HepG2 (cell line): ENCODE measurements around the gene ACTN1. TPM values are rescaled to one million over a fixed set of nuclear protein-coding genes. Genes with fewer than 3 reads are reported as not detected.

Source experiments
- ARNT2 ChIP-seq: sonication (generic); formaldehyde crosslinking; IDR thresholded peaks from 2 replicates; pipeline ENCODE4 v1.8.0; 2022; ENCODE audit warnings: mild to moderate bottlenecking, low read depth, missing genetic modification reagents, moderate library complexity
- ASH2L ChIP-seq: fragments of 300-600, 200-600 bp; sonication (generic); IDR thresholded peaks from 2 replicates; pipeline ENCODE4 v1.7.0; 2017; ENCODE audit warnings: low read depth, mild to moderate bottlenecking, moderate library complexity, mixed read lengths, low read length; ENCODE audit not compliant: insufficient read length
- FOXP1 ChIP-seq, 2 experiments: fragments of 450-650 bp in 1 of 2; IDR thresholded peaks; 2 replicates each; pipeline ENCODE4 v1.6.1; 2017 to 2018; ENCODE audit warnings: antibody characterized with exemption in 1 of 2
- HNF1A ChIP-seq, 2 experiments: sonication (generic) in 1 of 2; formaldehyde crosslinking in 1 of 2; IDR thresholded peaks; 2 replicates each; pipeline versions ENCODE4 v1.4.0 to v1.6.1; 2016 to 2020; ENCODE audit warnings: borderline replicate concordance in 1 of 2, low read depth in 1 of 2, mild to moderate bottlenecking in 1 of 2, missing genetic modification reagents in 1 of 2
- KAT7 ChIP-seq: IDR thresholded peaks from 2 replicates; pipeline ENCODE4 v1.6.1; 2018; ENCODE audit warnings: borderline replicate concordance, missing compliant biosample characterization
- KDM2A ChIP-seq: sonication (generic); formaldehyde crosslinking; IDR thresholded peaks from 2 replicates; pipeline ENCODE4 v1.4.0; 2020; ENCODE audit warnings: low read depth, missing genetic modification reagents, borderline replicate concordance
- KLF9 ChIP-seq: IDR thresholded peaks from 2 replicates; pipeline ENCODE4 v1.6.1; 2016; ENCODE audit warnings: low read depth
- MNT ChIP-seq: fragments of 450-650 bp; IDR thresholded peaks from 2 replicates; pipeline ENCODE4 v1.6.1; 2016
- MXD3 ChIP-seq: IDR thresholded peaks from 2 replicates; pipeline ENCODE4 v1.6.1; 2016; ENCODE audit warnings: mild to moderate bottlenecking, missing biosample characterization, missing genetic modification reagents
- NFRKB ChIP-seq: fragments of 450-650 bp; IDR thresholded peaks from 2 replicates; pipeline ENCODE4 v1.6.1; 2017
- REPIN1 ChIP-seq: sonication (generic); formaldehyde crosslinking; IDR thresholded peaks from 2 replicates; pipeline ENCODE4 v1.8.0; 2022; ENCODE audit warnings: missing genetic modification reagents, low read depth, mild to moderate bottlenecking, borderline replicate concordance
- SNRNP70 ChIP-seq: fragments of 200-400 bp; formaldehyde crosslinking; IDR thresholded peaks from 2 replicates; pipeline ENCODE4 v1.6.1; 2017; ENCODE audit warnings: mild to moderate bottlenecking, low read depth, low read length, moderate library complexity
- ZBTB38 ChIP-seq: sonication (generic); formaldehyde crosslinking; IDR thresholded peaks from 2 replicates; pipeline ENCODE4 v1.5.1; 2020; ENCODE audit warnings: mild to moderate bottlenecking, missing genetic modification reagents
- ZEB1 ChIP-seq: IDR thresholded peaks from 2 replicates; pipeline ENCODE4 v1.6.1; 2012; ENCODE audit warnings: mild to moderate bottlenecking, low read depth, inconsistent platforms; ENCODE audit not compliant: insufficient replicate concordance
- ZNF746 ChIP-seq: sonication (generic); formaldehyde crosslinking; IDR thresholded peaks from 2 replicates; pipeline ENCODE4 v1.8.0; 2022; ENCODE audit warnings: mild to moderate bottlenecking, missing genetic modification reagents
- ZNF770 ChIP-seq: sonication (generic); formaldehyde crosslinking; IDR thresholded peaks from 2 replicates; pipeline ENCODE4 v1.5.0; 2020; ENCODE audit warnings: mild to moderate bottlenecking, missing genetic modification reagents
- ZSCAN9 ChIP-seq: IDR thresholded peaks from 2 replicates; pipeline ENCODE4 v1.6.1; 2016; ENCODE audit warnings: borderline replicate concordance
- polyA plus RNA-seq, 8 experiments: library from polyadenylated mRNA; depleted of rRNA in 3 of 8; stranded (reverse) in 7 of 8; unstranded in 1 of 8; fragments of >200 nt; fragmentation: Illumina TruSeq in 4 of 8; extraction: Trizol in 4 of 8; gene quantifications; 2 replicates each; pipeline versions ENCODE4 v1.2.1 to v1.2.3, GENCODE V29; 2011 to 2016; ENCODE audit warnings: low read depth in 4 of 8, missing spikeins in 1 of 8, mixed read lengths in 1 of 8; ENCODE audit not compliant: insufficient read depth in 1 of 8
- total RNA-seq, 5 experiments: library from RNA; depleted of rRNA; stranded (reverse); fragments of >200 nt; fragmentation: Illumina TruSeq; extraction: Trizol; gene quantifications; 2 replicates each; pipeline ENCODE4 v1.2.3, GENCODE V29; 2016; ENCODE audit warnings: low read depth in 1 of 5

Gene ACTN1
- total and polyA plus RNA-seq, 2 of the 13 experiments (the other 11 are each of a cell fraction or from before 2014, with no cell fraction given), result 58.6 to 162 TPM

GRCh38 chr14:68976160-68977067 is 2.7 kb downstream of the ACTN1 start (continued):
- peak; percentile 84 for TF ChIP-seq ZNF770
- peak; percentile 74; the same call in 1 of the 2 replicates for TF ChIP-seq ZNF746
- peak; percentile 35; the same call in 1 of the 2 replicates for TF ChIP-seq MNT
- peak; percentile 25 for TF ChIP-seq ASH2L
- TF ChIP-seq FOXP1 (IDR thresholded peaks at IDR 0.05), result no peak
- TF ChIP-seq FOXP1 (CRISPR knock-in tag; IDR thresholded peaks at IDR 0.05), result peak; percentile 49; the same call in 1 of the 2 replicates
- peak; percentile 25; the same call in 1 of the 2 replicates for TF ChIP-seq REPIN1 (CRISPR knock-in tag)
- 0 out of 2 replicates have a peak, but pooled peaks have one; percentile 63 for TF ChIP-seq MXD3
- TF ChIP-seq HNF1A (IDR thresholded peaks at IDR 0.05; ENCODE audit: low read depth), result no peak; the same call in 1 of the 2 replicates
- TF ChIP-seq HNF1A (CRISPR knock-in tag; IDR thresholded peaks at IDR 0.05; ENCODE audit: borderline replicate concordance), result no peak; the same call in 1 of the 2 replicates
- TF ChIP-seq ARNT2, result peak; percentile 50; the same call in 1 of the 2 replicates
- TF ChIP-seq ZSCAN9 (CRISPR knock-in tag), result no peak
- TF ChIP-seq KDM2A (CRISPR knock-in tag), result peak; percentile 20; the same call in 1 of the 2 replicates
- no peak for TF ChIP-seq SNRNP70
- TF ChIP-seq NFRKB, result no peak
- peak; percentile 67 for TF ChIP-seq KAT7 (CRISPR knock-in tag)
- 0 out of 2 replicates have a peak, but pooled peaks have one; percentile 49 for TF ChIP-seq KLF9 (CRISPR knock-in tag)
- TF ChIP-seq ZBTB38 (CRISPR knock-in tag), result no peak
- peak; percentile 79 for TF ChIP-seq ZEB1
